Esophagus muscularis mucosa (tissue), 4 donors: ENCODE data around the gene SNX19.

Source experiments
- CTCF ChIP-seq, 3 experiments: fragments of 200-600 bp in 2 of 3; fragments of 450-650 bp in 1 of 3; sonication (generic) in 2 of 3; IDR thresholded peaks; one replicate each; pipeline ENCODE4 v1.5.1; 2017 to 2019; ENCODE audit warnings: antibody characterized with exemption in 3 of 3, mild to moderate bottlenecking in 2 of 3, moderate library complexity in 1 of 3
- EP300 ChIP-seq: sonication (generic); formaldehyde crosslinking; IDR thresholded peaks from one replicate; pipeline ENCODE4 v1.6.1; 2017; ENCODE audit warnings: antibody characterized with exemption
- POLR2A ChIP-seq: fragments of 450-650 bp; IDR thresholded peaks from one replicate; pipeline ENCODE4 v1.6.1; 2017; ENCODE audit warnings: antibody characterized with exemption, moderate library complexity, mild to moderate bottlenecking, low read depth
- POLR2AphosphoS5 ChIP-seq, 2 donors: sonication (generic); formaldehyde crosslinking; IDR thresholded peaks; one replicate each; pipeline ENCODE4 v1.6.1; 2017; ENCODE audit warnings: antibody characterized with exemption in 2 of 2

- TF ChIP-seq CTCF (IDR thresholded peaks at IDR 0.05) (no peak), POLR2AphosphoS5 (IDR thresholded peaks at IDR 0.05) (no peak), POLR2A (no peak), EP300 (peak; percentile 7)
These were observed 631 bp upstream of the SNX19 start for GRCh38 chr11:130916910-130917309.
